ENCODE results near the gene EIF4A2. TPM values are rescaled to one million over a fixed set of nuclear protein-coding genes. Genes with fewer than 3 reads are reported as not detected.

The EIF4A2 gene
- total RNA-seq, 1 experiment from 2014 or later = 202 TPM

DNA sequence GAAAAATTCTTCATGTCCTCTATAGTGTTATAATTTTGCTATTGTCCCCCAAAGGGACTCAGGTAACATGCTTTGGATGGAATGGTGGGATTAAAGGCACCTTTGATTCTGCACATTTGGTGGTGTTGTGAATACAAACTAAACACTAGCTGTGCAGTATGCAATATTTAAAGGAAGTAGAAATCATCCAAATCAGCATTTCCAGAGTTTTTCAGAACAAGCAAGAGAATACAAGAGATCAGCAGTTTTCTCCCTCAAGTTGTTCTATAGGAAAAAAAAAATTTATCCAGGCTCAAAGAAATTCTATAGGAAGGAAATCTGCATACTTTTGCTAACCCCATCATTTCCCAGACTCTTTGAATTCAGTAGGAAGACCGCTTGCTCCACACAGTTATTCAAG lies 48.9 kb downstream of the EIF4A2 start:
- TF ChIP-seq, protein P1, sequence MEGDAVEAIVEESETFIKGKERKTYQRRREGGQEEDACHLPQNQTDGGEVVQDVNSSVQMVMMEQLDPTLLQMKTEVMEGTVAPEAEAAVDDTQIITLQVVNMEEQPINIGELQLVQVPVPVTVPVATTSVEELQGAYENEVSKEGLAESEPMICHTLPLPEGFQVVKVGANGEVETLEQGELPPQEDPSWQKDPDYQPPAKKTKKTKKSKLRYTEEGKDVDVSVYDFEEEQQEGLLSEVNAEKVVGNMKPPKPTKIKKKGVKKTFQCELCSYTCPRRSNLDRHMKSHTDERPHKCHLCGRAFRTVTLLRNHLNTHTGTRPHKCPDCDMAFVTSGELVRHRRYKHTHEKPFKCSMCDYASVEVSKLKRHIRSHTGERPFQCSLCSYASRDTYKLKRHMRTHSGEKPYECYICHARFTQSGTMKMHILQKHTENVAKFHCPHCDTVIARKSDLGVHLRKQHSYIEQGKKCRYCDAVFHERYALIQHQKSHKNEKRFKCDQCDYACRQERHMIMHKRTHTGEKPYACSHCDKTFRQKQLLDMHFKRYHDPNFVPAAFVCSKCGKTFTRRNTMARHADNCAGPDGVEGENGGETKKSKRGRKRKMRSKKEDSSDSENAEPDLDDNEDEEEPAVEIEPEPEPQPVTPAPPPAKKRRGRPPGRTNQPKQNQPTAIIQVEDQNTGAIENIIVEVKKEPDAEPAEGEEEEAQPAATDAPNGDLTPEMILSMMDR (IDR thresholded peaks at IDR 0.05; ENCODE audit: unreplicated experiment) = no peak
- H3K9me3 Mint-ChIP-seq (ENCODE audit: unreplicated experiment) = no peaks in the 10 kb centered on the region
- no peak for DNase-seq (ENCODE audit: unreplicated experiment)
- peaks cover 60% of the 10 kb centered on the region for H3K27me3 Mint-ChIP-seq (ENCODE audit: insufficient read depth, unreplicated experiment)
- intact Hi-C loops (cut with micrococcal nuclease) = no loop called here
- H3K36me3 Mint-ChIP-seq (ENCODE audit: insufficient read depth, unreplicated experiment) = no peaks in the 10 kb centered on the region
- no peaks in the 10 kb centered on the region for H3K4me1 Mint-ChIP-seq (ENCODE audit: insufficient read depth, unreplicated experiment)
- H3K4me3 Mint-ChIP-seq (ENCODE audit: unreplicated experiment) = no peak overlapping the region
- CTCF ChIA-PET = no interaction called here
- H3K27ac Mint-ChIP-seq (ENCODE audit: low read depth, unreplicated experiment) = no peak overlapping the region
- no TSS peak for BruUV-seq (replicated peaks)
- POLR2A ChIA-PET = no interaction called here

Small RNAs within 50 kb of the gene (microRNA-seq; reads per million reads assigned to microRNA genes)
- gene MIR1248 = 9.1 reads per million, percentile 46 among the genes with 10 or more reads in this experiment

Other genes starting within 250 kb of the EIF4A2 start
- 3.2 and 4.0 TPM in 2 replicates for gene CRYGS, start 239.2 kb upstream of the EIF4A2 start, total RNA-seq (2022)
- 10.0 and 11.1 TPM in 2 replicates for gene TBCCD1, start 216.2 kb upstream of the EIF4A2 start, total RNA-seq (2022)
- gene DNAJB11, start 212.9 kb upstream of the EIF4A2 start, total RNA-seq (2022) = 116 and 166 TPM in 2 replicates
- not detected in 2 replicates for gene AHSG, start 170.5 kb upstream of the EIF4A2 start, total RNA-seq (2022)
- gene FETUB, start 143.2 kb upstream of the EIF4A2 start, total RNA-seq (2022) = 0.47 TPM in 1 of 2 replicates, not detected in the other
- gene HRG, start 117.6 kb upstream of the EIF4A2 start, total RNA-seq (2022) = 0.16 and 0.20 TPM in 2 replicates
- gene KNG1, start 66.2 kb upstream of the EIF4A2 start, total RNA-seq (2022) = not detected in 2 replicates
- 23.9 and 33.2 TPM in 2 replicates for gene RFC4, start 22.9 kb downstream of the EIF4A2 start, total RNA-seq (2022)
- not detected in 2 replicates for gene ADIPOQ, start 59.1 kb downstream of the EIF4A2 start, total RNA-seq (2022)
- gene ST6GAL1, start 146.9 kb downstream of the EIF4A2 start, total RNA-seq (2022) = 11.5 and 18.8 TPM in 2 replicates